Suprapubic skin (tissue), 2 donors: ENCODE results near the gene CSH1.
"Not testable (repeated sequence)": the region's sequence is repeated elsewhere in the genome, so short reads cannot be mapped to it uniquely, and the experiment has no call there.

Source experiments
- EP300 ChIP-seq: sonication (generic); formaldehyde crosslinking; IDR thresholded peaks from one replicate; pipeline ENCODE4 v1.6.1; 2017; ENCODE audit warnings: antibody characterized with exemption
- POLR2A ChIP-seq, 2 donors: fragments of 450-650 bp; IDR thresholded peaks; one replicate each; pipeline ENCODE4 v1.6.1; 2017; ENCODE audit warnings: antibody characterized with exemption in 2 of 2, mild to moderate bottlenecking in 2 of 2, moderate library complexity in 2 of 2

- not testable (repeated sequence) for TF ChIP-seq POLR2A (IDR thresholded peaks at IDR 0.05); EP300
These were observed 39.9 kb downstream of the CSH1 start for GRCh38 chr17:63856425-63856824.
